Hepatocyte (in vitro differentiated cells): ENCODE data around the gene USH1C.

ENCODE experiments used
- EZH2 ChIP-seq: fragments of 200-600 bp; sonication (generic); IDR thresholded peaks from 2 replicates; pipeline ENCODE4 v1.6.1; 2016; ENCODE audit warnings: antibody characterized with exemption, mild to moderate bottlenecking, borderline replicate concordance
- TF ChIP-seq, protein P1 (sequence below): fragments of 200-600 bp; sonication (generic); IDR thresholded peaks from 2 replicates; pipeline ENCODE4 v1.5.1; 2016; ENCODE audit warnings: antibody characterized with exemption, mild to moderate bottlenecking; ENCODE audit not compliant: poor library complexity

- TF ChIP-seq EZH2, result no peak
- TF ChIP-seq, protein P1, sequence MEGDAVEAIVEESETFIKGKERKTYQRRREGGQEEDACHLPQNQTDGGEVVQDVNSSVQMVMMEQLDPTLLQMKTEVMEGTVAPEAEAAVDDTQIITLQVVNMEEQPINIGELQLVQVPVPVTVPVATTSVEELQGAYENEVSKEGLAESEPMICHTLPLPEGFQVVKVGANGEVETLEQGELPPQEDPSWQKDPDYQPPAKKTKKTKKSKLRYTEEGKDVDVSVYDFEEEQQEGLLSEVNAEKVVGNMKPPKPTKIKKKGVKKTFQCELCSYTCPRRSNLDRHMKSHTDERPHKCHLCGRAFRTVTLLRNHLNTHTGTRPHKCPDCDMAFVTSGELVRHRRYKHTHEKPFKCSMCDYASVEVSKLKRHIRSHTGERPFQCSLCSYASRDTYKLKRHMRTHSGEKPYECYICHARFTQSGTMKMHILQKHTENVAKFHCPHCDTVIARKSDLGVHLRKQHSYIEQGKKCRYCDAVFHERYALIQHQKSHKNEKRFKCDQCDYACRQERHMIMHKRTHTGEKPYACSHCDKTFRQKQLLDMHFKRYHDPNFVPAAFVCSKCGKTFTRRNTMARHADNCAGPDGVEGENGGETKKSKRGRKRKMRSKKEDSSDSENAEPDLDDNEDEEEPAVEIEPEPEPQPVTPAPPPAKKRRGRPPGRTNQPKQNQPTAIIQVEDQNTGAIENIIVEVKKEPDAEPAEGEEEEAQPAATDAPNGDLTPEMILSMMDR, result no peak
Observed at GRCh38 chr11:17568944-17569343, 24.7 kb upstream of the USH1C start.
